ENCODE measurements around the gene FAM169A.

- TF ChIP-seq EZH2 (IDR thresholded peaks at IDR 0.05) (no peak), POLR2AphosphoS5 (IDR thresholded peaks at IDR 0.05; ENCODE audit: borderline replicate concordance, low read depth, low read length) (no peak)
These were observed 29.1 kb downstream of the FAM169A start for GRCh38 chr5:74837115-74837514.
